HL-60 (cell line): ENCODE measurements around the gene SKI.

ENCODE experiments used
- DNase-seq, 2 experiments: peaks; one replicate each; pipeline ENCODE4 v3.0.0-alpha.2; 2010 to 2020; ENCODE audit warnings: low read depth in 1 of 2, low spot score in 1 of 2
- H3K27ac ChIP-seq: fragments of 250-450 bp; sonication (Bioruptor Pico); replicated peaks from 2 replicates; pipeline ENCODE4 v1.5.1; 2020; ENCODE audit warnings: mild to moderate bottlenecking, moderate library complexity
- H3K27me3 ChIP-seq: fragments of 250-450 bp; sonication (Bioruptor Pico); 2 replicates; pipeline ENCODE4 v1.5.1; 2021; ENCODE audit warnings: mild to moderate bottlenecking, moderate library complexity; ENCODE audit not compliant: insufficient read depth, poor library complexity, severe bottlenecking
- H3K4me3 ChIP-seq: replicated peaks from 2 replicates; pipeline ENCODE4 v1.5.1; 2011; ENCODE audit warnings: mild to moderate bottlenecking, control low read depth, low read length; ENCODE audit not compliant: insufficient read depth
- GABPA ChIP-seq: IDR thresholded peaks from 2 replicates; pipeline ENCODE4 v1.6.1; 2012; ENCODE audit warnings: low read depth
- POLR2AphosphoS5 ChIP-seq: IDR thresholded peaks from 2 replicates; pipeline ENCODE4 v1.6.1; 2012; ENCODE audit warnings: low read depth
- SPI1 ChIP-seq: IDR thresholded peaks from 2 replicates; pipeline ENCODE4 v1.6.1; 2012; ENCODE audit warnings: low read depth, mild to moderate bottlenecking, borderline replicate concordance
- TF ChIP-seq, protein P1 (sequence below): IDR thresholded peaks from one replicate; pipeline ENCODE4 v1.5.1; 2011; ENCODE audit warnings: low read length, control low read depth, inconsistent platforms; ENCODE audit not compliant: insufficient read depth
- TF ChIP-seq, protein P2 (sequence below): IDR thresholded peaks from 2 replicates; pipeline ENCODE4 v1.6.1; 2012; ENCODE audit warnings: low read depth; ENCODE audit not compliant: insufficient replicate concordance

Gene SKI

DNA sequence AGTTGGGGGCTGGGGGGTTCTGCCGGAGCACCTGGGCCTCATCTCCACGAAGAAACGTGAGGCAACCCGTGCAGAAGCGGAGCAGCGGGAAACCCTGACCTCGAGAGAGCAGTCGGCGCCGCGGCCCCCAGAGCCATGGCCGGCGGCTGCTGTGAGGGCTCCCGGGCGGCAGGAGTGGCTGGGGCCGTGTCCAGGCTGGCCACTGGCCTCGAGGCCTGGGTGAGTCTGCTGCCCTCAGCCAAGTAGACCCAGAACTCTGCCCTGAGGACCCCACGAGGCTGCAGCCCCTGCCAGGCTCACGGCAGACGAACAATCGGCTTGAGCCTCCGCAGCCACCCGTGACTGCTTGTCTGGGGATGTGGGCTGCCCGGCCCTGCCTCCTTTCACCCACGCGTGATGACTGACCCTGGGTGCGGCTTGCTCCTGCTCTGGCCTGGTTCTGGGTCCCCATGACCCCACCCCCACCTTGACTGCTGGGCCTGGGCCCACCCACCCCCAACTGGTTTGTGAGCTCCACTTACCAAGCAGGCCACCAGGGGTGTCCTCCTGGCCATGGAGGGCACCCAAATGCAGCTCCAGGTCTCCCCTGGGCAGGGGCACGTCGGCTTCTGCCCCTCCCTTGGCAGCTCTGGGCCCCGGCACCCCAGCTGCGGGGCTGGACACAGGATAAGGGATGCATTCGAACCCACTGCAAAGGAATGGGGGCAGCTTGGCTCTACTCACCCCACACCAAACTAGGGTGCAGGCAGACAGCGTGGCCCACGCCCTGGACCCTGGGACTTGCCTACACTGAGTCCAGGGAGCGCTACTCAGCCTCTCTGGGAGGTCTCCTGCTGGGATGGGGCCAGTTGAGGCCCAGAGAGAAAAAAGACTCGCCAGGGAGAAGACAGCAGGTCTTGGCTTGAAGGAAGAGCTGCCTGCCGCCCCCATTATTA is 129.1 kb downstream of the SKI start:
- no peak for TF ChIP-seq GABPA
- no peak for TF ChIP-seq SPI1
- TF ChIP-seq, protein P1, sequence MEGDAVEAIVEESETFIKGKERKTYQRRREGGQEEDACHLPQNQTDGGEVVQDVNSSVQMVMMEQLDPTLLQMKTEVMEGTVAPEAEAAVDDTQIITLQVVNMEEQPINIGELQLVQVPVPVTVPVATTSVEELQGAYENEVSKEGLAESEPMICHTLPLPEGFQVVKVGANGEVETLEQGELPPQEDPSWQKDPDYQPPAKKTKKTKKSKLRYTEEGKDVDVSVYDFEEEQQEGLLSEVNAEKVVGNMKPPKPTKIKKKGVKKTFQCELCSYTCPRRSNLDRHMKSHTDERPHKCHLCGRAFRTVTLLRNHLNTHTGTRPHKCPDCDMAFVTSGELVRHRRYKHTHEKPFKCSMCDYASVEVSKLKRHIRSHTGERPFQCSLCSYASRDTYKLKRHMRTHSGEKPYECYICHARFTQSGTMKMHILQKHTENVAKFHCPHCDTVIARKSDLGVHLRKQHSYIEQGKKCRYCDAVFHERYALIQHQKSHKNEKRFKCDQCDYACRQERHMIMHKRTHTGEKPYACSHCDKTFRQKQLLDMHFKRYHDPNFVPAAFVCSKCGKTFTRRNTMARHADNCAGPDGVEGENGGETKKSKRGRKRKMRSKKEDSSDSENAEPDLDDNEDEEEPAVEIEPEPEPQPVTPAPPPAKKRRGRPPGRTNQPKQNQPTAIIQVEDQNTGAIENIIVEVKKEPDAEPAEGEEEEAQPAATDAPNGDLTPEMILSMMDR, result no peak
- DNase-seq, result no peak
- Histone ChIP-seq H3K27ac (no peak overlapping the region), H3K4me3 (no peak overlapping the region), H3K27me3 (no peaks in the 10 kb centered on the region)

DNA sequence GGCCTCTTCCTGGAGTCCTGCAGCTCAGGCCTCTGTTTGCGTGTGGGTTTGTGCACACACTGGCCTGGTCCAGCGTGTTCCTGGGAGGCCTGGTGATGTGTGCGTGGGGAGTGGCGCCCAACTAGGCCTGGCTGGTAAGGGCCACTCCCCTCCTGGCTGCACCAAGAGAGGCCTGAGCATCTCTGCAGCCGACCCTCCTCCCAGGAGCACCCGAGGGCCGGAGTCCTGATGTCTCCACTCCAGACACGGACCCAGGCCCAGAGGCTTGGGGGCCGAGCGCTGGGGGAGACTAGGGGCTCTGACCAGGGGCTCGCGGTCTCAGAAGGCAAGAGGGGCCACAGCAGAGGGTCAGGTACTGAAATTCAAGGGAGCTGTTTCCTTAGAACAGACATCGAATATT is 130.0 kb downstream of the SKI start:
- TF ChIP-seq, protein P1, result no peak
- TF ChIP-seq GABPA (no peak), POLR2AphosphoS5 (no peak), SPI1 (no peak)
- TF ChIP-seq, protein P2, sequence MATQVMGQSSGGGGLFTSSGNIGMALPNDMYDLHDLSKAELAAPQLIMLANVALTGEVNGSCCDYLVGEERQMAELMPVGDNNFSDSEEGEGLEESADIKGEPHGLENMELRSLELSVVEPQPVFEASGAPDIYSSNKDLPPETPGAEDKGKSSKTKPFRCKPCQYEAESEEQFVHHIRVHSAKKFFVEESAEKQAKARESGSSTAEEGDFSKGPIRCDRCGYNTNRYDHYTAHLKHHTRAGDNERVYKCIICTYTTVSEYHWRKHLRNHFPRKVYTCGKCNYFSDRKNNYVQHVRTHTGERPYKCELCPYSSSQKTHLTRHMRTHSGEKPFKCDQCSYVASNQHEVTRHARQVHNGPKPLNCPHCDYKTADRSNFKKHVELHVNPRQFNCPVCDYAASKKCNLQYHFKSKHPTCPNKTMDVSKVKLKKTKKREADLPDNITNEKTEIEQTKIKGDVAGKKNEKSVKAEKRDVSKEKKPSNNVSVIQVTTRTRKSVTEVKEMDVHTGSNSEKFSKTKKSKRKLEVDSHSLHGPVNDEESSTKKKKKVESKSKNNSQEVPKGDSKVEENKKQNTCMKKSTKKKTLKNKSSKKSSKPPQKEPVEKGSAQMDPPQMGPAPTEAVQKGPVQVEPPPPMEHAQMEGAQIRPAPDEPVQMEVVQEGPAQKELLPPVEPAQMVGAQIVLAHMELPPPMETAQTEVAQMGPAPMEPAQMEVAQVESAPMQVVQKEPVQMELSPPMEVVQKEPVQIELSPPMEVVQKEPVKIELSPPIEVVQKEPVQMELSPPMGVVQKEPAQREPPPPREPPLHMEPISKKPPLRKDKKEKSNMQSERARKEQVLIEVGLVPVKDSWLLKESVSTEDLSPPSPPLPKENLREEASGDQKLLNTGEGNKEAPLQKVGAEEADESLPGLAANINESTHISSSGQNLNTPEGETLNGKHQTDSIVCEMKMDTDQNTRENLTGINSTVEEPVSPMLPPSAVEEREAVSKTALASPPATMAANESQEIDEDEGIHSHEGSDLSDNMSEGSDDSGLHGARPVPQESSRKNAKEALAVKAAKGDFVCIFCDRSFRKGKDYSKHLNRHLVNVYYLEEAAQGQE, result no peak
- Histone ChIP-seq H3K27me3 (no peaks in the 10 kb centered on the region), H3K27ac (no peak overlapping the region), H3K4me3 (no peak overlapping the region)
- no peak for DNase-seq

DNA sequence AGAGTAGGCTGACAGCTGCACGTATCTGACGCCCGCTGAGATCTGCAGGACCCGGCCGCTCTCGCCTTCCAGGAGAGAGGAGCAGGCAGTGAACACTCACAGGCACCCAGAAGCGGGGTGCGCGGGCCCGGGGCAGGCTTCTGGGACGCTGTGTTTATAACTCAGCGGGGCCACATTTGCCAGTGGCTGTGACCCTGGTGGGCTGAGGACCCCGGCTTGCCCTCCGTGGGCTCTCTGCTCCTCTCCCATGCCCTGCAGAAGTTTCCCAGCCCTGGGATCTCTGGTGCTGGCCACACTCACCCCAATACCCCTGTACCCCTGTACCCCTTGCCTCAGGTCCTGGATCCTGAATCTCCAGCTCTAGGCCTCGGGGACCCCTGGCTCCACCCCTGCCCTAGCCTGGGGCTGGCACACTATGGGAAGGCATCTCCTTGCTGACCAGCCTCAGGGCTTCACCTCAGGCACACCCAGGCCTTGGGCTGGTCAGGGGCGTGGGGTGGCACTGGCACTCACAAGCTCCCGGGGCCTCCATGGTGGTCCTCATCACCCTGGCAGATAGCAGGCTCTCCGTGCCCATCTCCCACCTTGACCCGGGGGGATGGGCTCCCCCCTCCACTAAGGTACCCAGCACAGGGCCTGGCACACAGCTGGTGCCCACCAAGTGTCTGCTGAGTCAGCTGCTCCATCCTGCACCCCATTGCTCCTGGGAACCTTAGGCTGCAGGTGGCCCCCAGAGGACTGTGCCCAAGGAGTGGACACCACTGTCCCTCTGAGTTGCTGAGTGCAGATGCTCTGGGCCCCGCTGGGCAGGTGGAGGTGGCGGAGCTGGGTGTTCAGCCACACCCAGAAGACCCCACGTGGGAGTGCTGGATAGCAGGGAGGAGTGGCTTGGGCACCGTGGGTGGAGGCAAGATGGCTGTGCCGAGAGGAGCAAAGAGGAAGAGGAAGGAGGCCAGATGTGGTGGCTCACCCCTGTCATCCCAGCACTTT is 130.8 kb downstream of the SKI start:
- DNase-seq, result no peak
- TF ChIP-seq POLR2AphosphoS5 (no peak), SPI1 (no peak), GABPA (no peak)
- TF ChIP-seq, protein P1, result no peak
- TF ChIP-seq, protein P2, result no peak
- H3K4me3 ChIP-seq, result no peak overlapping the region
- no peak overlapping the region for H3K27ac ChIP-seq
- H3K27me3 ChIP-seq, result no peaks in the 10 kb centered on the region
